Panc1 (cell line): ENCODE data around the gene ATG10.

Experiments used
- POLR2AphosphoS5 ChIP-seq: IDR thresholded peaks from 2 replicates; pipeline ENCODE4 v1.6.1; 2012; ENCODE audit warnings: mild to moderate bottlenecking, low read depth, low read length, moderate library complexity
- SIN3A ChIP-seq: IDR thresholded peaks from 2 replicates; pipeline ENCODE4 v1.6.1; 2012; ENCODE audit warnings: low read depth, mild to moderate bottlenecking, low read length, moderate library complexity, borderline replicate concordance; ENCODE audit not compliant: insufficient read depth
- TCF7L2 ChIP-seq: IDR thresholded peaks from 2 replicates; pipeline ENCODE4 v1.6.1; 2011; ENCODE audit warnings: mild to moderate bottlenecking, low read depth, low read length, inconsistent platforms
- TF ChIP-seq, protein P1 (sequence below): fragments of 450-650 bp; IDR thresholded peaks from 2 replicates; pipeline ENCODE4 v1.5.1; 2017; ENCODE audit warnings: mild to moderate bottlenecking
- TF ChIP-seq, protein P2 (sequence below), 2 experiments: IDR thresholded peaks; 2 replicates each; pipeline ENCODE4 v1.6.1; 2011 to 2012; ENCODE audit warnings: low read depth in 2 of 2, control low read depth in 1 of 2, low read length in 1 of 2, mild to moderate bottlenecking in 1 of 2, moderate library complexity in 1 of 2; ENCODE audit not compliant: insufficient read depth in 1 of 2

DNA sequence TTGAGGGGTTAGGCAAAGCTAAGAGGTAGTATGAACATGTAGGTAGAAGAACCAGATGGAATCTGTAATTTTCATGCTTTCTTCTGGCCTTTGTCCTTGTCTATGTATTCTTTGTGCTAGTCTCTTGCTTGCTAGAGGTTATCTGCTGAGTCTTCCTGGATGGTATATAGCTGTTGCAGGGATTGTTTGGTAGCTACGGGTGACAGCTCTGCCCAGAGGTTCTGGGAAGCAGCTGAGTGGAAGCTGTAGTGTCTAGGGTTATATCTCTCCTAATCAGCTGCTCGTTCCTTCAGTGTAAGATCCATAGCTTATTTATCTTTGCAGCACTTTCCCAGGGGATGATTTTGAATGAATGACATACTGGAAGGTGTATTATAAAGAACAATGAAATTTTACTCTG, 100.3 kb downstream of the ATG10 start:
- TF ChIP-seq, protein P1, sequence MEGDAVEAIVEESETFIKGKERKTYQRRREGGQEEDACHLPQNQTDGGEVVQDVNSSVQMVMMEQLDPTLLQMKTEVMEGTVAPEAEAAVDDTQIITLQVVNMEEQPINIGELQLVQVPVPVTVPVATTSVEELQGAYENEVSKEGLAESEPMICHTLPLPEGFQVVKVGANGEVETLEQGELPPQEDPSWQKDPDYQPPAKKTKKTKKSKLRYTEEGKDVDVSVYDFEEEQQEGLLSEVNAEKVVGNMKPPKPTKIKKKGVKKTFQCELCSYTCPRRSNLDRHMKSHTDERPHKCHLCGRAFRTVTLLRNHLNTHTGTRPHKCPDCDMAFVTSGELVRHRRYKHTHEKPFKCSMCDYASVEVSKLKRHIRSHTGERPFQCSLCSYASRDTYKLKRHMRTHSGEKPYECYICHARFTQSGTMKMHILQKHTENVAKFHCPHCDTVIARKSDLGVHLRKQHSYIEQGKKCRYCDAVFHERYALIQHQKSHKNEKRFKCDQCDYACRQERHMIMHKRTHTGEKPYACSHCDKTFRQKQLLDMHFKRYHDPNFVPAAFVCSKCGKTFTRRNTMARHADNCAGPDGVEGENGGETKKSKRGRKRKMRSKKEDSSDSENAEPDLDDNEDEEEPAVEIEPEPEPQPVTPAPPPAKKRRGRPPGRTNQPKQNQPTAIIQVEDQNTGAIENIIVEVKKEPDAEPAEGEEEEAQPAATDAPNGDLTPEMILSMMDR, result no peak
- TF ChIP-seq TCF7L2, result no peak
- TF ChIP-seq, protein P2, sequence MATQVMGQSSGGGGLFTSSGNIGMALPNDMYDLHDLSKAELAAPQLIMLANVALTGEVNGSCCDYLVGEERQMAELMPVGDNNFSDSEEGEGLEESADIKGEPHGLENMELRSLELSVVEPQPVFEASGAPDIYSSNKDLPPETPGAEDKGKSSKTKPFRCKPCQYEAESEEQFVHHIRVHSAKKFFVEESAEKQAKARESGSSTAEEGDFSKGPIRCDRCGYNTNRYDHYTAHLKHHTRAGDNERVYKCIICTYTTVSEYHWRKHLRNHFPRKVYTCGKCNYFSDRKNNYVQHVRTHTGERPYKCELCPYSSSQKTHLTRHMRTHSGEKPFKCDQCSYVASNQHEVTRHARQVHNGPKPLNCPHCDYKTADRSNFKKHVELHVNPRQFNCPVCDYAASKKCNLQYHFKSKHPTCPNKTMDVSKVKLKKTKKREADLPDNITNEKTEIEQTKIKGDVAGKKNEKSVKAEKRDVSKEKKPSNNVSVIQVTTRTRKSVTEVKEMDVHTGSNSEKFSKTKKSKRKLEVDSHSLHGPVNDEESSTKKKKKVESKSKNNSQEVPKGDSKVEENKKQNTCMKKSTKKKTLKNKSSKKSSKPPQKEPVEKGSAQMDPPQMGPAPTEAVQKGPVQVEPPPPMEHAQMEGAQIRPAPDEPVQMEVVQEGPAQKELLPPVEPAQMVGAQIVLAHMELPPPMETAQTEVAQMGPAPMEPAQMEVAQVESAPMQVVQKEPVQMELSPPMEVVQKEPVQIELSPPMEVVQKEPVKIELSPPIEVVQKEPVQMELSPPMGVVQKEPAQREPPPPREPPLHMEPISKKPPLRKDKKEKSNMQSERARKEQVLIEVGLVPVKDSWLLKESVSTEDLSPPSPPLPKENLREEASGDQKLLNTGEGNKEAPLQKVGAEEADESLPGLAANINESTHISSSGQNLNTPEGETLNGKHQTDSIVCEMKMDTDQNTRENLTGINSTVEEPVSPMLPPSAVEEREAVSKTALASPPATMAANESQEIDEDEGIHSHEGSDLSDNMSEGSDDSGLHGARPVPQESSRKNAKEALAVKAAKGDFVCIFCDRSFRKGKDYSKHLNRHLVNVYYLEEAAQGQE (IDR thresholded peaks at IDR 0.05; ENCODE audit: insufficient read depth in 1 of 2, low read depth in 2 of 2, low read length in 1 of 2), result no peak
- TF ChIP-seq POLR2AphosphoS5, result no peak
- no peak for TF ChIP-seq SIN3A
